ENCODE data around the gene IMPG1. TPM values are rescaled to one million over a fixed set of nuclear protein-coding genes. Genes with fewer than 3 reads are reported as not detected.

The IMPG1 gene
- total RNA-seq, 2 donors from 2014 or later: not detected

DNA sequence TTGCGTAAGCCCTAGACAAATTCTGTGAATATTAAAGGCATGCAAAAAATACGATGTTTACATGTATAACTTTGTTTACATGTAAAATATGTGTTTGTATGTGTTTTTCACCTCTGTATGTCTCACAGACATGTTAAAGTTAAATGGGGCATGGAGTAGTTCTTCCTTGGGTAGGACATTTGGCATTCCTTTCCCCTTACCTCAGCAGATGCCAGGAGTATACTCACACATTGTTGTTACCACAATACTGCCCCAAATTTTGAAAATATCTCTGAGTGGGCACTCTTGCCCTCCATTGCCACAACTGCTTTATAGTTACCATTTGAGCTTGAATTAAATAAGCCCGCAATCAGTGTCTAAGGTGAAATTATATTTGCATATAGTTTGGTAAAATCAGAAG lies 175.9 kb downstream of the IMPG1 start:
- H3K27me3 Mint-ChIP-seq (ENCODE audit: insufficient read depth): no peaks in the 10 kb centered on the region
- Histone ChIP-seq H3K4me1 (ENCODE audit: control insufficient read depth, insufficient read depth, low read length) (no peaks in the 10 kb centered on the region), H3K4me3 (ENCODE audit: low read length) (no peak overlapping the region), H3K27me3 (ENCODE audit: control insufficient read depth, insufficient read depth, low read length, poor library complexity, severe bottlenecking) (no peaks in the 10 kb centered on the region), H3K9ac (ENCODE audit: extremely low read depth, low read length, poor library complexity, severe bottlenecking) (no peak overlapping the region), H3K27ac (ENCODE audit: low read depth, low read length) (no peak overlapping the region), H3K36me3 (ENCODE audit: control insufficient read depth, insufficient read depth, low read length) (peaks cover 33% of the 10 kb centered on the region), H3K9me3 (ENCODE audit: control insufficient read depth, low read length) (no peaks in the 10 kb centered on the region)
- H3K9me3 Mint-ChIP-seq: peaks cover 1% of the 10 kb centered on the region
- WGBS, 2 experiments (ENCODE audit: insufficient coverage in 1 of 2, insufficient read length in 1 of 2): 81 to 87% methylated on average over 3 of the region's 3 CpGs
- TF ChIP-seq, protein P1, sequence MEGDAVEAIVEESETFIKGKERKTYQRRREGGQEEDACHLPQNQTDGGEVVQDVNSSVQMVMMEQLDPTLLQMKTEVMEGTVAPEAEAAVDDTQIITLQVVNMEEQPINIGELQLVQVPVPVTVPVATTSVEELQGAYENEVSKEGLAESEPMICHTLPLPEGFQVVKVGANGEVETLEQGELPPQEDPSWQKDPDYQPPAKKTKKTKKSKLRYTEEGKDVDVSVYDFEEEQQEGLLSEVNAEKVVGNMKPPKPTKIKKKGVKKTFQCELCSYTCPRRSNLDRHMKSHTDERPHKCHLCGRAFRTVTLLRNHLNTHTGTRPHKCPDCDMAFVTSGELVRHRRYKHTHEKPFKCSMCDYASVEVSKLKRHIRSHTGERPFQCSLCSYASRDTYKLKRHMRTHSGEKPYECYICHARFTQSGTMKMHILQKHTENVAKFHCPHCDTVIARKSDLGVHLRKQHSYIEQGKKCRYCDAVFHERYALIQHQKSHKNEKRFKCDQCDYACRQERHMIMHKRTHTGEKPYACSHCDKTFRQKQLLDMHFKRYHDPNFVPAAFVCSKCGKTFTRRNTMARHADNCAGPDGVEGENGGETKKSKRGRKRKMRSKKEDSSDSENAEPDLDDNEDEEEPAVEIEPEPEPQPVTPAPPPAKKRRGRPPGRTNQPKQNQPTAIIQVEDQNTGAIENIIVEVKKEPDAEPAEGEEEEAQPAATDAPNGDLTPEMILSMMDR (conservative IDR thresholded peaks at IDR 0.05): no peak
- H3K4me1 Mint-ChIP-seq: no peaks in the 10 kb centered on the region
- peak overlapping the region; percentile 39 for H3K27ac Mint-ChIP-seq
- DNase-seq: no peak
- no peak overlapping the region for H3K4me3 Mint-ChIP-seq
- H3K36me3 Mint-ChIP-seq (ENCODE audit: low read depth): peaks cover 25% of the 10 kb centered on the region

DNA sequence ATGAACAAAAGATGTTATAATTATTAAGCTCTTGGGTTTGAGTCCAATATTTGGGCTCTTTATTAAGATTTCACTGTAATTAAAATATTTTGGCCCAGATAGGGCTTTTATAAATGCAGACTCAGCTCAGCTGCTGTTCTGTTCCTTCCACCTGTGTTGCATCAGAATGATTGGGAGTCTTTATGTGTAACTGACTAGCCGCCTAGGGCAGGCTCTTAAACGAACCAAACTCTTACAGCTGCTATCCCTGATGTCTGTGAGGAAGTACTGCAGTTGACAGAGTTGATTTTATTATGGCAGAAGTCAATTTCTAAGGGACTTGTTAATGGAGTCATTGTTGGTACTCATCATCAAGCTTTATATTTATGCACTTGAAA lies 178.7 kb downstream of the IMPG1 start:
- Mint-ChIP-seq H3K4me3 (no peak overlapping the region), H3K4me1 (no peaks in the 10 kb centered on the region), H3K27ac (no peak overlapping the region), H3K9me3 (no peaks in the 10 kb centered on the region), H3K36me3 (ENCODE audit: low read depth) (peaks cover 29% of the 10 kb centered on the region), H3K27me3 (ENCODE audit: insufficient read depth) (no peaks in the 10 kb centered on the region)
- Histone ChIP-seq H3K9me3 (ENCODE audit: control insufficient read depth, low read length) (no peaks in the 10 kb centered on the region), H3K4me3 (ENCODE audit: low read length) (no peak overlapping the region), H3K9ac (ENCODE audit: extremely low read depth, low read length, poor library complexity, severe bottlenecking) (no peak overlapping the region), H3K4me1 (ENCODE audit: control insufficient read depth, insufficient read depth, low read length) (no peaks in the 10 kb centered on the region), H3K27me3 (ENCODE audit: control insufficient read depth, insufficient read depth, low read length, poor library complexity, severe bottlenecking) (no peaks in the 10 kb centered on the region), H3K36me3 (ENCODE audit: control insufficient read depth, insufficient read depth, low read length) (peaks cover 51% of the 10 kb centered on the region), H3K27ac (ENCODE audit: low read depth, low read length) (no peak overlapping the region)
- 73 to 80% methylated on average over 2 of the region's 2 CpGs for WGBS, 2 experiments (ENCODE audit: insufficient coverage in 1 of 2, insufficient read length in 1 of 2)
- TF ChIP-seq, protein P1 (conservative IDR thresholded peaks at IDR 0.05): no peak
- no peak for DNase-seq

DNA sequence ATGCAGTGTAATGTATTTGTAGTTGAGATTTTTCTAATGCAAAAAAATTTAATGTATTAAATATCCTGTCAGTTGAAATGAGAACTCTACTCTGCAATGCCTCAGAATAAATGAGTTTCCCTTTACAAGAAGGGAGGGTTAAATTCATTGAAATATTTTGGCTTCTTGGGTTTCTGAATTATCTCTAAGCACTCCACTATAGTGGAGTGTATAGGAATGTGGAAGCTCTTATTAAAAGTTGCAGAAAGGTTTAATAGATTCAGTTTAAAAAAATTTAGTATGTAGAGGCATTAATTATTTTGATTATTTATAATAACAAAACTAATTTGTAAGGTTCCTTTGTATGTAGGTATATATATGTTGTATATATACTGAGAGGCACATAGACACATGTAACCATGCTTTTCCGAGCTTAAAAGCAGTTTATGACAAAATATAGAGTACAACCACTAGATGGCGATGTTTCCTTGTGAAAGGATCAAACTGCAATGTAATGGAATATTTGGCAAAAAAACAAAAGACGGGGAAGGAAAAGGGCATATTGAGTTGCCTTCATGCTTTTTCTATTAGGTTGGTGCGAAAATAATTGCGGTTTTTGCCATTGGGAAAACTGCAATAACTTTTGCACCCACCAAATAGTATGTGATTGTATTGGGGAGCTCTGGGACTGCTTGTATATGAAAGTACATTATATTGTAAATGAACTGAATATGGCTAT lies 179.2 kb downstream of the IMPG1 start:
- Histone ChIP-seq H3K9me3 (ENCODE audit: control insufficient read depth, low read length) (no peaks in the 10 kb centered on the region), H3K4me3 (ENCODE audit: low read length) (no peak overlapping the region), H3K27ac (ENCODE audit: low read depth, low read length) (no peak overlapping the region), H3K9ac (ENCODE audit: extremely low read depth, low read length, poor library complexity, severe bottlenecking) (no peak overlapping the region), H3K36me3 (ENCODE audit: control insufficient read depth, insufficient read depth, low read length) (peaks cover 51% of the 10 kb centered on the region), H3K4me1 (ENCODE audit: control insufficient read depth, insufficient read depth, low read length) (no peaks in the 10 kb centered on the region), H3K27me3 (ENCODE audit: control insufficient read depth, insufficient read depth, low read length, poor library complexity, severe bottlenecking) (no peaks in the 10 kb centered on the region)
- H3K4me3 Mint-ChIP-seq: no peak overlapping the region
- 26% methylated on average over 4 to 5 of the region's 5 CpGs for WGBS, 2 experiments (ENCODE audit: insufficient coverage in 1 of 2, insufficient read length in 1 of 2)
- DNase-seq: no peak
- peaks cover 30% of the 10 kb centered on the region for H3K36me3 Mint-ChIP-seq (ENCODE audit: low read depth)
- H3K9me3 Mint-ChIP-seq: no peaks in the 10 kb centered on the region
- no peaks in the 10 kb centered on the region for H3K27me3 Mint-ChIP-seq (ENCODE audit: insufficient read depth)
- H3K4me1 Mint-ChIP-seq: no peaks in the 10 kb centered on the region
- no peak overlapping the region for H3K27ac Mint-ChIP-seq
- TF ChIP-seq, protein P1 (conservative IDR thresholded peaks at IDR 0.05): peak; percentile 87

Measured in endodermal cell (in vitro differentiated cells).